HepG2 (cell line): Measurements from ENCODE around the gene SINHCAF. TPM values are rescaled to one million over a fixed set of nuclear protein-coding genes. Genes with fewer than 3 reads are reported as not detected.

ENCODE experiments used
- ATF1 ChIP-seq: IDR thresholded peaks from 2 replicates; pipeline ENCODE4 v1.6.1; 2016; ENCODE audit warnings: mild to moderate bottlenecking, control low read depth
- BCL6 ChIP-seq: IDR thresholded peaks from 2 replicates; pipeline ENCODE4 v1.6.1; 2016; ENCODE audit warnings: missing genetic modification reagents, missing compliant biosample characterization
- DR1 ChIP-seq: sonication (generic); formaldehyde crosslinking; IDR thresholded peaks from 2 replicates; pipeline ENCODE4 v1.8.0; 2021; ENCODE audit warnings: mild to moderate bottlenecking, missing genetic modification reagents, inconsistent platforms
- FOXC1 ChIP-seq: sonication (generic); formaldehyde crosslinking; IDR thresholded peaks from 2 replicates; pipeline ENCODE4 v1.8.0; 2022; ENCODE audit warnings: mild to moderate bottlenecking, missing genetic modification reagents, borderline replicate concordance
- GABPA ChIP-seq, 2 experiments: IDR thresholded peaks; 2 replicates each; pipeline ENCODE4 v1.6.1; 2011 to 2016; ENCODE audit warnings: low read depth in 2 of 2, low read length in 1 of 2, missing biosample characterization in 1 of 2, missing genetic modification characterization in 1 of 2
- HMGXB4 ChIP-seq, 2 experiments: sonication (generic) in 1 of 2; formaldehyde crosslinking in 1 of 2; IDR thresholded peaks; 2 replicates each; pipeline versions ENCODE4 v1.4.0 to v1.6.1; 2018 to 2020; ENCODE audit warnings: missing genetic modification reagents in 2 of 2, borderline replicate concordance in 1 of 2, low read depth in 1 of 2, mild to moderate bottlenecking in 1 of 2, missing biosample characterization in 1 of 2
- MAX ChIP-seq: IDR thresholded peaks from 2 replicates; pipeline ENCODE4 v1.6.1; 2012; ENCODE audit warnings: inconsistent platforms
- MXD4 ChIP-seq: IDR thresholded peaks from 2 replicates; pipeline ENCODE4 v1.6.1; 2016; ENCODE audit warnings: mild to moderate bottlenecking, missing biosample characterization, missing genetic modification reagents
- POLR2AphosphoS2 ChIP-seq: IDR thresholded peaks from 2 replicates; pipeline ENCODE4 v1.6.1; 2011; ENCODE audit warnings: low read depth, low read length, improper control_type of control experiment
- RARA ChIP-seq: IDR thresholded peaks from 2 replicates; pipeline ENCODE4 v1.6.1; 2016; ENCODE audit warnings: missing genetic modification reagents, missing compliant biosample characterization
- TEAD3 ChIP-seq: optimal IDR thresholded peaks from 2 replicates; pipeline ENCODE3; 2016; ENCODE audit warnings: borderline replicate concordance
- TERF1 ChIP-seq: sonication (generic); formaldehyde crosslinking; IDR thresholded peaks from 2 replicates; pipeline ENCODE4 v1.8.0; 2022; ENCODE audit warnings: mild to moderate bottlenecking, missing genetic modification reagents, moderate library complexity
- TFAP4 ChIP-seq: sonication (generic); IDR thresholded peaks from 2 replicates; pipeline ENCODE4 v1.6.1; 2016; ENCODE audit warnings: low read depth, borderline replicate concordance
- TFDP1 ChIP-seq: IDR thresholded peaks from 2 replicates; pipeline ENCODE4 v1.6.1; 2016; ENCODE audit warnings: missing compliant biosample characterization, missing genetic modification reagents, borderline replicate concordance
- TFDP2 ChIP-seq: sonication (generic); formaldehyde crosslinking; IDR thresholded peaks from 2 replicates; pipeline ENCODE4 v1.4.0; 2020; ENCODE audit warnings: missing genetic modification reagents
- ZFP36L2 ChIP-seq: sonication (generic); formaldehyde crosslinking; IDR thresholded peaks from 2 replicates; pipeline ENCODE4 v1.4.0; 2020; ENCODE audit warnings: missing genetic modification reagents
- ZNF207 ChIP-seq: fragments of 450-650 bp; IDR thresholded peaks from 2 replicates; pipeline ENCODE4 v1.6.1; 2016; ENCODE audit warnings: antibody characterized with exemption, borderline replicate concordance
- ZNF235 ChIP-seq: sonication (generic); formaldehyde crosslinking; IDR thresholded peaks from 2 replicates; pipeline ENCODE4 v1.8.1; 2023; ENCODE audit warnings: mild to moderate bottlenecking, missing genetic modification reagents, borderline replicate concordance
- ZNF709 ChIP-seq: sonication (generic); formaldehyde crosslinking; IDR thresholded peaks from 2 replicates; pipeline ENCODE4 v1.5.0; 2020; ENCODE audit warnings: mild to moderate bottlenecking, missing genetic modification reagents
- ZNF749 ChIP-seq: sonication (generic); formaldehyde crosslinking; IDR thresholded peaks from 2 replicates; pipeline ENCODE4 v1.8.0; 2022; ENCODE audit warnings: mild to moderate bottlenecking, missing genetic modification reagents, moderate library complexity, borderline replicate concordance
- ZNF768 ChIP-seq: sonication (generic); formaldehyde crosslinking; IDR thresholded peaks from 2 replicates; pipeline ENCODE4 v1.4.0; 2020; ENCODE audit warnings: missing genetic modification reagents
- ZSCAN12 ChIP-seq: sonication (generic); formaldehyde crosslinking; IDR thresholded peaks from 2 replicates; pipeline ENCODE4 v1.9.0; 2021; ENCODE audit warnings: mild to moderate bottlenecking, missing genetic modification reagents
- polyA plus RNA-seq, 8 experiments: library from polyadenylated mRNA; depleted of rRNA in 3 of 8; stranded (reverse) in 7 of 8; unstranded in 1 of 8; fragments of >200 nt; fragmentation: Illumina TruSeq in 4 of 8; extraction: Trizol in 4 of 8; gene quantifications; 2 replicates each; pipeline versions ENCODE4 v1.2.1 to v1.2.3, GENCODE V29; 2011 to 2016; ENCODE audit warnings: low read depth in 4 of 8, missing spikeins in 1 of 8, mixed read lengths in 1 of 8; ENCODE audit not compliant: insufficient read depth in 1 of 8
- total RNA-seq, 5 experiments: library from RNA; depleted of rRNA; stranded (reverse); fragments of >200 nt; fragmentation: Illumina TruSeq; extraction: Trizol; gene quantifications; 2 replicates each; pipeline ENCODE4 v1.2.3, GENCODE V29; 2016; ENCODE audit warnings: low read depth in 1 of 5

The SINHCAF gene
- total and polyA plus RNA-seq, 2 of the 13 experiments (the other 11 are each of a cell fraction or from before 2014, with no cell fraction given) = 54.6 to 97.8 TPM

GRCh38 chr12:31363416-31363809 lies 37.5 kb upstream of the SINHCAF start (continued):
- no peak for TF ChIP-seq GABPA (IDR thresholded peaks at IDR 0.05; ENCODE audit: low read depth, low read length)
- 0 out of 2 replicates have a peak, but pooled peaks have one; percentile 4 for TF ChIP-seq GABPA (CRISPR knock-in tag; IDR thresholded peaks at IDR 0.05; ENCODE audit: low read depth)
- TF ChIP-seq TFDP1 = peak; percentile 20; the same call in 1 of the 2 replicates
- TF ChIP-seq ZFP36L2 (CRISPR knock-in tag) = no peak
- TF ChIP-seq ZSCAN12 (CRISPR knock-in tag) = no peak
- no peak for TF ChIP-seq ZNF207
- TF ChIP-seq ZNF768 (CRISPR knock-in tag) = no peak
- TF ChIP-seq ZNF749 = no peak
- TF ChIP-seq DR1 = no peak
- TF ChIP-seq MXD4 (CRISPR knock-in tag) = 0 out of 2 replicates have a peak, but pooled peaks have one; percentile 17
- 0 out of 2 replicates have a peak, but pooled peaks have one; percentile 6 for TF ChIP-seq RARA (CRISPR knock-in tag)
- no peak for TF ChIP-seq ZNF709 (CRISPR knock-in tag)
- no peak for TF ChIP-seq TERF1 (CRISPR knock-in tag)
- peak; percentile 88 for TF ChIP-seq BCL6 (CRISPR knock-in tag)
- no peak for TF ChIP-seq ATF1 (CRISPR knock-in tag)
- TF ChIP-seq TFDP2 = 0 out of 2 replicates have a peak, but pooled peaks have one; percentile 11
- peak; percentile 17 for TF ChIP-seq TEAD3 (CRISPR knock-in tag)
- TF ChIP-seq ZNF235 (CRISPR knock-in tag) = no peak
- TF ChIP-seq HMGXB4 (CRISPR knock-in tag; IDR thresholded peaks at IDR 0.05; ENCODE audit: borderline replicate concordance in 1 of 2, low read depth in 1 of 2) = 0 out of 4 replicates have a peak, but pooled peaks of 1 of the 2 experiments have one; percentile 22
- TF ChIP-seq FOXC1 (CRISPR knock-in tag) = no peak
- TF ChIP-seq POLR2AphosphoS2 = no peak
- TF ChIP-seq MAX = 0 out of 2 replicates have a peak, but pooled peaks have one; percentile 30
- TF ChIP-seq TFAP4 = peak; percentile 65
